TTC549 (cell line): ENCODE measurements around the gene METTL13.
"Not testable (repeated sequence)": the region's sequence is repeated elsewhere in the genome, so short reads cannot be mapped to it uniquely, and the experiment has no call there.

Experiments used
- FAIRE-seq: peaks from 2 replicates; lab custom pipeline; 2012; peaks lifted over from hg19 to GRCh38; lab: Jason Lieb, UNC

The METTL13 gene

DNA sequence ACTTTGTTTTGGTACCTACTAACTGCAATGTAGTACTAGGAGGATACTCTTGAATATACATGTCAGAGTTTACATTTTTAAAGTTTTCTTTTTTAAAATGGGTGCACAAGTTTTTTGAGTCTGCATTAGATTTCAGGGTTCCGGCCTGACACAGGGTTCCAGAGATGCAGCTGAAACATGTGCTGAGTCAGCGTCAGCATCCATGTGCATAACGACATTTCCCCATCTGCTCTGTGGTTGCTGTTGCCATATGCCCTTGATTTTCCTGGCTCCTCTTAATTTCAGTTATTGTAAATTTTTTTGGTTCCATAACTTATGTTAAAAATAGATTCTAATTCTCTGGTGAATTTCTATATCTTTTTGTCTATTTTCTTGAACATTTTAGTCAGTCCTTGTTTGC lies 12.3 kb upstream of the METTL13 start:
- FAIRE-seq: no peak

DNA sequence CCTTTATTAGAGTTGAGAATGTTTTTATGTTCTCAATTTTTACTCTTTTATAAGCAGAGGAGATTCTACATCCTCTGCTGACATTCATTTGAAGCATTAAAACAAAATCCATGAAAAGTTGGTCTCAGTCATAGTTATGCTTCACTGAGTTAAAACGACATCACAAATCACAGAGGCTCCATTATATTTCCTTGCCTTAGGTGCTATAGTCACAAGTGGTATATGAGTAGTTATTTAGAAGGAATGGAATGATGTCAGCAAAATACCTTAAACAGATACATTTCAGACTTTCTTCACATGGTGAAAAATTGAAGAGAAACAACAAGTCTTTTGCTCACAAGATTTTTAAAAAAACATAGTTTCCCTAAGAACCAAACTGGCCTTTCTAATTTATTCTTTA lies 11.7 kb upstream of the METTL13 start:
- peak; percentile 68 for FAIRE-seq

DNA sequence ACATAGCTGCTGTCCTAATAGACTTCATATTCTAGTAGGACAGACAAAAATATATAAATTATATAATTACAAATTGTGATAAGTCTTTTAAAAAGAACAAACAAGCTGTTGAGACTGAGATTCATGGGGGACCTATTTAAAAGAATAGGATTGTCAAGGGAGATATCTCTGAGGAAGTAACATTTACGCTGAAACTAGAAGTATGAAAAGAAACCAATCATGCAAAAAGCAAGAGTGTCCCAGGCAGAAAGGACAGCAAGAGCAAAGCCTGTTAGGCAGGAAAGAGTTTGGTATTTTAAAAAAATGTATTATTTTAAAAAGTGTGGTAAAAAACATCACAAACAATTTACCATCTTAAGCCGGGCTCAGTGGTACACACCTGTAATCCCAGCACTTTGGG lies 9.1 kb upstream of the METTL13 start:
- peak; percentile 51 for FAIRE-seq

DNA sequence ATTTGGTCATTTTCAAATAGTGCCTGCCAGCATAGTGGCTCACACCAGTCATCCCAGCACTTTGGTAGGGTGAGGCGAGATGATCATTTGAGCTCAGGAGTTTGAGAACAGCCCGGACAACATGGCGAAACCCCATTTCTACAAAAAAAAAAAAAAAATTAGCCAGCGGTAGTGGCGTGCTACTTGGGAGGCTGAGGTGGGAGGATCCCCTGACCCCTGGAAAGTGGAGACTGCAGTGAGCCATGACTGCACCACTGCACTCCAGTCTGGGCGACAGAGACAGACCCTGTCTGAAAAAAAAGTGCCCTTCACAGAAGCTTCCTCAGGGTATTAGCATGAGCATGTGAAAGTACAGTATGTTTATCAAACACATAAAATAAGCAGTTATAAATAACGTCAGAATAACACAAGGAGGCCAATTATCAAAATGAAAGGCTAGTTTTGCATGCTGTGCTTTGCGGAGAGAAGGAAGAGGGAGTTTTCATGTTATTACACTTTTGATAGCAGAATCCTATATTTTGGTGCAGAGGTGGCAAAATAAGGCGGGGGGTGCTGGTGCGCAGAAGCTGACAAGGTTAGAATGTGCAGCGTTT lies 781 bp upstream of the METTL13 start:
- no peak for FAIRE-seq

DNA sequence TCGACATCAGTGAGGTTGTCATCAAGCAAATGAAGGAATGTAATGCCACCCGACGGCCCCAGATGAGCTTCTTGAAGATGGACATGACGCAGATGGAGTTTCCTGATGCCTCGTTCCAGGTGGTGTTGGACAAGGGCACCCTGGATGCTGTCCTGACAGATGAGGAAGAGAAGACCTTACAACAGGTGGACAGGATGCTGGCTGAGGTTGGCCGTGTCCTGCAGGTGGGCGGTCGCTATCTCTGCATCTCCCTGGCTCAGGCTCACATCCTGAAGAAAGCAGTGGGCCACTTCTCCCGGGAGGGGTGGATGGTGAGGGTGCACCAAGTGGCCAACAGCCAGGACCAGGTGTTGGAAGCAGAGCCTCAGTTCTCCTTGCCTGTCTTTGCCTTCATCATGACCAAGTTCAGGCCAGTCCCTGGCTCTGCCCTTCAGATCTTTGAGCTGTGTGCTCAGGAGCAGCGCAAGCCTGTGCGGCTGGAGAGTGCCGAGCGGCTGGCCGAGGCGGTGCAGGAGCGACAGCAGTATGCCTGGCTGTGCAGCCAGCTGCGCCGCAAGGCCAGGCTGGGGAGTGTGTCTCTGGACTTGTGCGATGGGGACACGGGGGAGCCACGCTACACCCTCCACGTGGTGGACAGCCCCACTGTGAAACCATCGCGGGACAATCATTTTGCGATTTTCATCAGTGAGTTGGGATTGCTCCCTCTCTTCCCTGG lies 2.5 kb downstream of the METTL13 start:
- no peak for FAIRE-seq

DNA sequence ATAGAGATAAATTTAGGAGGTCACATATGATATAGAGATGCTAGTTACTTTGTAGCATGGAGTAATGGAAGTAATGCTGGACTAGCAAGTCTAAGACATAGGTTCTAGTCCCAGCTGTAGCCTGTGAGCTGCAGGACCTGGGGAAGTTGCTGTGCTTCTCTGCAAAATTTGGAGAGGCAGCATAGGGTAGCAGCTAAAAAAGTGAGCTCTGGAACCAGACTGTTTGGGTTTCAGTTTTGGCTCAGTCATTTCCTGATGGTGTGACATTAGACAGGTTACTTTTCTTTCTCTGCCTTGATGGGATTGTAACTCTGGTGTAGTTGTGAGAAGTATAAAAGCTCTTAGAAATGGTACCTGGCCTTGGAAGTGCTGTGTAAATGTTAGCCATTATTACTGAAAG lies 3.3 kb downstream of the METTL13 start:
- no peak for FAIRE-seq

DNA sequence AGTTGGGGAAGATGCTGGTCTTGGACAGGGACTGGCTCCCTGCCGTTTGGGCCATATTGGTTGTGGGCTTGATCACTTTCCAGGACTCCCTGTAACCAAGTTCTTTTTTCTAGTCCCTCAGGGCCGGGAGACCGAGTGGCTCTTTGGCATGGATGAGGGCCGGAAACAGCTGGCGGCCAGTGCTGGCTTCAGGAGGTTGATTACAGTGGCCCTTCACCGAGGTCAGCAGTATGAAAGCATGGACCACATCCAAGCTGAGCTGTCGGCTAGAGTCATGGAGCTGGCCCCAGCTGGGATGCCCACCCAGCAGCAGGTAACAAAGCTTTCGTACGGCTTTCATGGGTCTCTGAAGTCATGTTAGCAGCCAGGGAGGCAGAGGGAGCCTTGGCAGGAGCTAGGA lies 4.3 kb downstream of the METTL13 start:
- no peak for FAIRE-seq

DNA sequence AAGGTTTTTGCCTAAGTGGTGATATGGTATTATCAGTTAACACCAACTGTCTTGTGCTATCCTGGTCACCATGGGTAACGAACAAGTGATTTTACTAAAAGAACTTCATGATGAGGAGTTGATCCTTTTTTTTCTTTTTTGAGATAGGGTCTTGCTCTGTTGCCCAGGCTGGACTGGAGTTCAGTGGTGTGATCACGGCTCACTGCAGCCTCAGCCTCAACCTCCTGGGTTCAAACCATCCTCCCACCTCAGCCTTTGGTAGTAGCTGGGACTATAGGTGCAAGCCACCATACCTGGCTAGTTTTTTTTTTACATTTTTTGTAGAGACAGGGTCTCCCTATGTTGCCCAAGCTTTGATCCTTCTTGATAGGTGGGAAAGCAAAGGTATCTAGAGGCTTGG lies 5.1 kb downstream of the METTL13 start:
- FAIRE-seq: no peak

DNA sequence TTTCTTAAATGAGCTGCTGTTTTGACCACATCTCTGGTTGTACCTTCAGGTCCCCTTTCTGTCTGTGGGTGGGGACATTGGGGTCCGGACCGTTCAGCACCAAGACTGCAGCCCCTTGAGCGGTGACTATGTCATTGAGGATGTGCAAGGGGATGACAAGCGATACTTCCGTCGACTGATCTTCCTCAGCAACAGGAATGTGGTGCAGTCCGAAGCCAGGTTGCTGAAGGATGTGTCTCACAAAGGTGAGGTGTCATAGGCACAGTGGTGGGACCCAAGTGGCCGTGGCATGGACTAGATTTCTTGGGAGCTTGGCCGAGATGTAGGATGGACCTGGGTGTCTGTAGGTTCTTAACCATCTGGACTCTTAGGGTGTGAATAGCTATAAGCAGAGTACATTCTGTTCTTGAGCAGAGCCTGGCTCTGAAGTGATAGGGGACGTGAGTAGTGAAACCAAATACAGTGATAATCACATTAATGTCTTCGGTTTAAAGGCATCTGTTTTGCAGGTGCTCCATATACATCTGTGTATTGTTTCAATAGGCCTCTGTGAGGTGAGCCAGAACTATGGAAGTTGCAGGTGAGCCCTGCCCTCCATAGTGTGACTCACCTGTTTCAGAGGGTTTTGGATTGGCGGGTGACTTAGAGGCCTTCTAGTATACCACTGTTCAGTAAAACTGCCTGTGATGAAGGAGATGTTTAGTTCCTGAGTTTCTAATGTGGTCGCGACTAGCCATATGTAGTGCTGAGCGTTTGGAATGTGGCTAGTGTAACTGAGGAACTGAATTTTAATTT lies 6.4 kb downstream of the METTL13 start:
- FAIRE-seq: no peak

DNA sequence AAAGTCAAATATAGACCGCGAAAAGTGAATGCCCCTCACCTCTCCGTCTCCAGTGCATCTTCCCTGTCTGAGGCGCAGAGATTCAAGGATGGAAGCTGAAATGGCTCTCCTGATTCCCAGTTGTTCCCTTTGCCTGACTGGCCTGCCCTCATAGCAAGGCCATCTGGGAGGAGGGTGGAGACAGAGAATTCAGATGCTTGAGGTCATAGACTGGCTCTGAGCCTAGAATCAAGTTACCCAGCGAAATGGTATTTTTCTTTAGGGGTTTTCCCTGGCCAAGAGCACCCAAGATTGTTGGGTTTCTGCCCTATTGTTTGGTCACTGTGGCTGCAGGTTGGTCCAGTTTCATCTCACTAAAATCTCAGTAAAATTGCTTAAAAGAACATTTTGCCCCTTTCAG lies 7.2 kb downstream of the METTL13 start:
- FAIRE-seq: no peak

DNA sequence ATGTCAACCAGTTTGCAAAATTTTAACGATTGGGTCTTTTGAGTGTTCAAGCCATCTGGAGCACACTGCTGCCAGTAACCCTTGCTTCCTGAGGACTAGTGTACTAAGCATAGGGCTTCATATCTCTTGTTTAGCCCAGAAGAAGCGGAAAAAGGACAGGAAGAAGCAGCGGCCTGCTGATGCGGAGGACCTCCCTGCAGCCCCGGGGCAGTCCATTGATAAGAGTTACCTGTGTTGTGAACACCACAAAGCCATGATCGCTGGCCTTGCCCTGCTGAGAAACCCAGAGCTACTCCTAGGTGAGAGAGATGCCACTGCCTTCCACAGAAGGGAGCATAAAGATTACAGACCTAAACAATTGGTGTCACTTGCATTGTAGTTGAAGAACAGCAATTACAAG lies 8.9 kb downstream of the METTL13 start:
- no peak for FAIRE-seq

DNA sequence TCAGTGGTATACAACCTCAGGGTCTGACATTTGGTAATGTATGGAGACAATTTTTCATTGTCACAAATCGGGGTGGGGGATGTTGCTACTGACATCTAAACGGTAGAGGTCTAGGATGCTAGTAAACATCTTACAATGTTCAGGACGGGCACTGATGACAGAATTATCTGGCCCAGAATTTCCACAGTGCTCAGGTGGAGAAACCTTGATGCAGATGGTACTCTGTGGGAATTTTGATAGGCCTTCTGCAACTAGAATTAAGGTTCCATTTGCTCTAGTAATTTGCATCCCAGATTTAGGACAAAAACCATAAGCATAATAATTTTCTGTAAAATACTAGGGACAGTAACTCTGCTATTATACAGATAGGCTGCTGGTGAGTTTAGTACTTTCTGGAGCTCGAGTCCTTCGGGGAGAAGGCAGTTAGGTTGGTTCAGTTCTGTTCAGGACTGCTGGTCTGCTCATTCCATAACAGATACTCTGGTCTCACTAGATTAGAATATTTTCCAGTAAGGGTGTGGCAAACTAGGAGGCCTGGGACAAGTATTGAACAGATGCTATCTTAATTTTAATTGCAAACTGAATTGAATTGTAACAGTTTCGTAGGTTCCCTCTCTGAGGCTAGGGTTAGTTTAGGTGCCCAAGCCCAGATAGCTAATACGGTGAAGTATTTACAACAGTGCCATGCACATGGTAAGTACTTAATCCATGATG lies 11.4 kb downstream of the METTL13 start:
- no peak for FAIRE-seq

DNA sequence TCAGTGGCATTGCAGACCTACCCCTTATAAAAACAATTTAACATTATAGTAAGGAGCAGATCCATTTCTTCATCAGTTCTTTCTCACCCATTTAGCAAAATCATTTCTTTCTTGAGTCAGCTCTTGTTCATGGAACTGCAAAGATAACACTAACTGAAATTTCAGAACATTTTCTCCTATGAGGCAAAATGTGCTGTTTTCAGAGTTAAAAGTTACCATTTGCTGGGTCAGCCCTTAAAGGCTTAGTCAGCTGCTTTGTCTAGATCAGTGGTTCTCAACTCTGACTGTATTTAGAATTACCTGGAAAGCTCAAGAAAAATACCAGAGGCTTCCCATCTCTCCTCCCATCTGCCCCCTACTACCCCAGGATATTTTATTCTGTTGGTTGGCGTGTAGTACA lies 12.2 kb downstream of the METTL13 start:
- FAIRE-seq: no peak

DNA sequence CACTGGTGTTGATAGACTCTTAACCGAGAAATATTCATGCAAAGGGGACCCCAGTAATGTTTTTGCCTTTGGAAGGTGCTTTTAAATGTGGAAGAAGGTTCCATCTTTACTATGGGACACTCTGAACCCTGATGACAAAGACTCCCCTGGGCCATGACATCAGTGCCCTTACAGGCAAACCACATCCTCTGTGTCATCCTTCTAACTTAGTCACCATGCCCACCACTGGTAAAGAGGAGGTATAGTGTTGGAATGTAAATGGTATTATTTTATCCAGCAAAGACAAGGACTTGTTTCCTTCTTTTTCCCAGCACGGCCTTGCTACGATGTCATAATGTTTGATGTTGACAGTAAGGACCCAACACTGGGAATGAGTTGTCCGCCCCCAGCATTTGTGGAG lies 12.6 kb downstream of the METTL13 start:
- no peak for FAIRE-seq

DNA sequence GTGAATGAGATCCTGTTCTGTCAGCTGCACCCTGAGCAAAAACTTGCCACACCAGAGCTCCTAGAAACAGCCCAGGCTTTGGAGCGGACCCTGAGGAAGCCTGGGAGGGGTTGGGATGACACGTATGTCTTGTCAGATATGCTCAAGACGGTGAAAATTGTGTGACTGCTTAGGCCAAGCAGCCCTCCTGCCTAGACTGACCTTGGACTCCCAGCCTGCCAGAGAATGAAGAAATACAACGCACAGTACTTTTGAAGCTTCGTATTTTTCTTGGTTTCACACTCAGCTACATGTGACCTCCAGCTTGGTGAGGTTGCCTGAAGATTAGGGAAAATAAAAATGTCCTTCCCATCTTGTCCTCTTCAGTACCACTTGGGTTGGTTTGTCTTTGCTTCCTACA lies 15.1 kb downstream of the METTL13 start:
- FAIRE-seq: no peak

DNA sequence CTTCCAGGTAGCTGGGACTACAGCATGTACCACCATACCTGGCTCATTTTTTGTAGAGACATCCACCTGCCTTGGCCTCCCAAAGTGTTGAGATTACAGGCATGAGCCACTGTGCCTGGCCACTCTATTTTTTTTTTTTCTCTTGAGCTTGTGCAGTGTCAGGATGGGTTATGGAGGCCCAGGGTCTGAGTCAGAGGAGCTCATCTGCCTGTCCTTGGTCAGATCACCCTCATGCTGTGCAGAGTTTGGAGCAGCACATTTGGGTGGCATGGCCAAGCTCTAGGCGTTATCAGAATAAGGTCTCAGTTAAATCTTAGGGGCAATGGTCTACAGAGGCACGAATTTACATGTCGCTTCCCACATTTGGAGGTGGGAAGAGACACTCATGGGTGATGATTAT lies 16.9 kb downstream of the METTL13 start:
- no peak for FAIRE-seq

DNA sequence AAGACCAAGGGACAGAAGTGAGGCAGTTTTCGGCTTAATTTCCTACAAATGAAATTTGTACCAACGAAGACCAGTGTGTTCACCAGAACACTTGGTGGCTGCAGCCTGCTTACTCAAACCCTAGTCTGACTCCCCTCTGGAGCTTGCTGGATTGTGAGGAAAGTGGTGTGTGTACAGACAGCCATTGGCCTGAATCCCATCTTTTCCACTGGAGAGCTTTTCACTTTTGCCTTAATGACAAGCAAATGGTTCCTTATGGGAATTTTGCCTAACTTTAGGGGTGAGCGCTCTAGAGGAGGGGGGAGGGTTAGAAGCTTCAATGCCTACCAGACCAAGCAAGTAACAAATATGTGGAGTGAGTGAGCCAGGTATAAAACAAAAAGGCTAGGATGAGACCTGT lies 17.3 kb downstream of the METTL13 start:
- no peak for FAIRE-seq

DNA sequence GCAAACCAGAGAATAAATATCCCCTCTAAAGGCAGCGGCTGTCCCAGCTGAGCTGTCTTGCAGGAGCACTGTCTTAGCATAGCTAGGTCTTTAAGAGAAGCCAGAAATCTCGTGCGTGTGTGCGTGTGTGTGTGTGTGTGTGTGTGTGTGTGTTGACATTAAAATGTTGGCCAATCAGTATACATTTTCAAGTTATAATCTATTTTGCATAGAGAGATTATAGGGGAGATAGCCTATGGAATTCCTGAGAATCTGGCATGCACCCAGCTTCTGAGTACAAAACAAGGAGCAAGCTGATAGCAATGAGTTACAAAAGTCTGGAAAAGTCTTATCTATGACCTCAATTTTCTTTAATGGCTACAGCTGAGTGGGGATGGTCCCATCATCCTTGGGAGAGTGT lies 17.7 kb downstream of the METTL13 start:
- FAIRE-seq: no peak

DNA sequence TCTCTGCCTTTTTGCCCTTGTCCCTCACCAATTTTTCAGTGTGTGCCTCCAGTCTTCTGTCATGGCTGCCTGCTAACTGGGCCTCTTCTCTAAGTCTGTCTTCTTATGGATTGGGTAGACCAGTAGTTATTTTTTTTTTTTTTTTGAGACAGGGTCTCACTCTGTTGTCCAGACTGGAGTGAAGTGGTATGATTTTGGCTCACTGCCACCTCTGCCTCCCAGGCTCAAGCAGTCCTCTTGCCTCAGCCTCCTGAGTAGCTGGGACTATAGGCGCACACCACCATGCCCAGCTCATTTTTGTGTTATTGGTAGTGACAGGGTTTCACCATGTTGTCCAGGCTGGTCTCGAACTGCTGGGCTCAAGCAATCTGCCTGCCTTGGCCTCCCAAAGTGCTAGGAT lies 18.2 kb downstream of the METTL13 start:
- FAIRE-seq: not testable (repeated sequence)

DNA sequence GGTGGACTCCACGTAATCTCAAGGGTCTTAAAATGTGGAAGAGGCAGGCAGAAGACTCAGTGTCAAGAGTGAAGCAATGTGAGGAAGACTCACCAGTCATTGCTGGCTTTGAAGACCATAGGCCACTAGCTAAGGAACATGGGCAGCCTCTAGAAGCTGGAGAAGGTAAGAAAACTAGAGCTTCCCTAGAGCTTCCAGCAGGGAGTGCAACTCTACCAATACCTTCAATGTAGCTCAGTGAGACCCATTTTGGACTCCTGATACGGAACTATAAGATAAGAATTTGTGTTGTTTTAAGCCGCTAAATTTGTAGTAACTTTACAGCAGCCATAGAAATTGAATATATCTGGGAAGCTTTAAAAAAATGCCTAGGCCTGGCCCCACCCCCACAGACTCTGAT lies 18.9 kb downstream of the METTL13 start:
- peak; percentile 90 for FAIRE-seq

DNA sequence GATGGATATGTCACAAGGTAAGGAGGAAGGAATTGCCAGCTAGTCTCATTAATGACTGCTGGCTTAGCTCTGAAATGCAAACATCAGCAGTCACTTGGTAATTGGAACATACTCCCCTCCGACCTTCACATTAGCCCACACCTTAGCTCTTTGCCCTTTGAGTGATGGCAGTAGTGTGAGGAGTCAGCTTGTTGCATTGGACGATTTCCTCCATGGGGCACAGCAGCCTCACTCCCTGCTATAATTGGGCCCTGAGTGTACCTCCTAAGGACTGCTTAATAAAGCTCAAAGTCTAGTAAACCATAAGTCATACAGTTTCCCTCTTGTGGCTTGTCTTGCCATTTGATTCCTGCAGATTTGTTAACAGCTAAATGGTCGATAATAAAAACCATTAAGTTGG lies 19.4 kb downstream of the METTL13 start:
- no peak for FAIRE-seq

DNA sequence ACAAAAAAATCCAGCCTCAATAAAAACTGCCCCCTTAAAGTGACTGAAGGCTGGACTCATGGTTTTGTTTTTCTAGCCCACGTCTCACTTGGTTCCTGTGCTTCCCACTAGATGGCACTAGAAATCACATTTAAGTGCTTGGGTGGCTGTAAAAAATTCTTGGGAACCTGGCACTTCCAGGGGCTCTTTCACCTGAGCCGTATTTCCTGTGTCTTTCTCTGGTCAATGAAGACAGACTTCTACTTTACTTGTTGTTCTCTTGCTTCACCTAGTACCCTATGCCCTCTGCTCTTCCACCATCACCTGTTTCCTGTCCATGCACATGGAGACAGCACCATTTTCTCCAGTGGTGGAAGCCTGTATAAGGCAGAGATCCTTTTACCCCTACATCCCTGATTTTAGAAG lies 20.0 kb downstream of the METTL13 start:
- FAIRE-seq: peak; percentile 90

DNA sequence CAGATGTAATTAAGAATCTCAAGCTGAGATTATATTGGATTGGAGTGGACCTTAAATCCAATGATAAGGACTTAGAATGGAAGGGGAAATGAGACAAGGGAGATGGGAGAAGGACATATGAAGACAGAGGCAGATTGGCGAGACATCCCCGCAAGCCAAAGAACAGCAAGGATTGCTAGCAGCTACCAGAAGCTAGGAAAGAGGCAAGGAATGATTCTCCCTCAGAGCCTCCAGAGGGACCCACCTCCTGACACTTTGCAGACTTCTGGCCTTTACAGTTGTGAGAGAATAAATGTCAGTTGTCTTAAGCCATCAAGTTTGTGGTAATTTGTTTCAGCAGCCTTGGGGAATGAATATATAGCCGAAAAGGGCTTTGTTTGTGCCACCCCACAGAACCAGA lies 20.7 kb downstream of the METTL13 start:
- peak; percentile 39 for FAIRE-seq
